KMS-11 (cell line): ENCODE measurements around the gene ERICH4.
A peak's percentile ranks its signal among the peaks of the same experiment; 100 is the strongest.
"Not testable (repeated sequence)": the region's sequence is repeated elsewhere in the genome, so short reads cannot be mapped to it uniquely, and the experiment has no call there.

Experiments used
- H2AFZ ChIP-seq: fragments of 200-600 bp; sonication (generic); 2 replicates; pipeline ENCODE4 v1.6.1; 2016; ENCODE audit warnings: antibody characterized with exemption, mixed run types, low read depth
- H3K27ac ChIP-seq: fragments of 200-600 bp; sonication (generic); 2 replicates; pipeline ENCODE4 v1.6.1; 2016; ENCODE audit warnings: mild to moderate bottlenecking, mixed run types
- H3K27me3 ChIP-seq: fragments of 200-600 bp; sonication (generic); 2 replicates; pipeline ENCODE4 v1.6.1; 2017; ENCODE audit warnings: mild to moderate bottlenecking, low read depth, mixed run types, moderate library complexity; ENCODE audit not compliant: insufficient read depth
- H3K36me3 ChIP-seq: fragments of 200-600 bp; sonication (generic); 2 replicates; pipeline ENCODE4 v1.6.1; 2017; ENCODE audit warnings: mild to moderate bottlenecking, mixed run types; ENCODE audit not compliant: insufficient read depth
- H3K4me1 ChIP-seq: fragments of 200-600 bp; sonication (generic); 2 replicates; pipeline ENCODE4 v1.6.1; 2016; ENCODE audit warnings: mild to moderate bottlenecking, low read depth, mixed run types; ENCODE audit not compliant: poor library complexity, severe bottlenecking
- H3K4me2 ChIP-seq: fragments of 200-600 bp; sonication (generic); 2 replicates; pipeline ENCODE4 v1.7.0; 2016; ENCODE audit warnings: mild to moderate bottlenecking, mixed run types
- H3K4me3 ChIP-seq: fragments of 200-600 bp; sonication (generic); IDR thresholded peaks from 2 replicates; pipeline ENCODE4 v1.6.1; 2017; ENCODE audit warnings: low read depth, low read length, mixed read lengths; ENCODE audit not compliant: insufficient read depth
- H3K79me2 ChIP-seq: fragments of 200-600 bp; sonication (generic); 2 replicates; pipeline ENCODE4 v1.6.1; 2016; ENCODE audit warnings: low read depth, mixed run types; ENCODE audit not compliant: insufficient read depth
- H3K9ac ChIP-seq: fragments of 200-600 bp; sonication (generic); 2 replicates; pipeline ENCODE4 v1.6.1; 2016; ENCODE audit warnings: mild to moderate bottlenecking, mixed run types
- H4K20me1 ChIP-seq: fragments of 200-600 bp; sonication (generic); 2 replicates; pipeline ENCODE4 v1.6.1; 2016; ENCODE audit warnings: mild to moderate bottlenecking, mixed run types; ENCODE audit not compliant: insufficient read depth
- TF ChIP-seq, protein P1 (sequence below): fragments of 200-600 bp; sonication (generic); conservative IDR thresholded peaks from 2 replicates; pipeline ENCODE4 v1.6.1; 2017; ENCODE audit warnings: low read depth, mild to moderate bottlenecking, antibody characterized with exemption, low read length, moderate library complexity, mixed read lengths

The ERICH4 gene

DNA sequence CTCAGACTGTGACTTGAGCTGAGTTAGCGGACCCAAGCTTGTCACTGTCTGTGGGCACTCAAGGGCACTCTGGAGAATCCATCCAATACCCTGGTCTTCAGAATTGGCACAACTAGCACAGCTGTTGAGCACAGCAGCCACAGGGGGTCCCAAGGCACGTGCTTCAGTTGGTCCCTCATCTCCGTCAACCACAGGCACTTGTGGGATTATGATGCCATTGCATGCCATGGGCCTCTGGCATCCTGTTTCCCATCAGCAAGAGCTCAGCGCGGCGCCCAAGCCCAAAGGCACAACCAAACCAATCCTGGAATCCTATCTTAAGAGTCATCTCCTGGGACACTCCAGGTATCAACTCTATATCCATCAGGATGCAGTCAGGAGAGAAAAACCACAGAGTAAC, 12.0 kb upstream of the ERICH4 start:
- Histone ChIP-seq H4K20me1 (no peaks in the 10 kb centered on the region), H3K4me3 (no peak overlapping the region), H2AFZ (no peak overlapping the region), H3K27me3 (no peaks in the 10 kb centered on the region), H3K4me2 (no peak overlapping the region), H3K36me3 (no peaks in the 10 kb centered on the region), H3K4me1 (no peaks in the 10 kb centered on the region), H3K27ac (no peak overlapping the region), H3K79me2 (no peaks in the 10 kb centered on the region), H3K9ac (no peak overlapping the region)
- TF ChIP-seq, protein P1, sequence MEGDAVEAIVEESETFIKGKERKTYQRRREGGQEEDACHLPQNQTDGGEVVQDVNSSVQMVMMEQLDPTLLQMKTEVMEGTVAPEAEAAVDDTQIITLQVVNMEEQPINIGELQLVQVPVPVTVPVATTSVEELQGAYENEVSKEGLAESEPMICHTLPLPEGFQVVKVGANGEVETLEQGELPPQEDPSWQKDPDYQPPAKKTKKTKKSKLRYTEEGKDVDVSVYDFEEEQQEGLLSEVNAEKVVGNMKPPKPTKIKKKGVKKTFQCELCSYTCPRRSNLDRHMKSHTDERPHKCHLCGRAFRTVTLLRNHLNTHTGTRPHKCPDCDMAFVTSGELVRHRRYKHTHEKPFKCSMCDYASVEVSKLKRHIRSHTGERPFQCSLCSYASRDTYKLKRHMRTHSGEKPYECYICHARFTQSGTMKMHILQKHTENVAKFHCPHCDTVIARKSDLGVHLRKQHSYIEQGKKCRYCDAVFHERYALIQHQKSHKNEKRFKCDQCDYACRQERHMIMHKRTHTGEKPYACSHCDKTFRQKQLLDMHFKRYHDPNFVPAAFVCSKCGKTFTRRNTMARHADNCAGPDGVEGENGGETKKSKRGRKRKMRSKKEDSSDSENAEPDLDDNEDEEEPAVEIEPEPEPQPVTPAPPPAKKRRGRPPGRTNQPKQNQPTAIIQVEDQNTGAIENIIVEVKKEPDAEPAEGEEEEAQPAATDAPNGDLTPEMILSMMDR = no peak

DNA sequence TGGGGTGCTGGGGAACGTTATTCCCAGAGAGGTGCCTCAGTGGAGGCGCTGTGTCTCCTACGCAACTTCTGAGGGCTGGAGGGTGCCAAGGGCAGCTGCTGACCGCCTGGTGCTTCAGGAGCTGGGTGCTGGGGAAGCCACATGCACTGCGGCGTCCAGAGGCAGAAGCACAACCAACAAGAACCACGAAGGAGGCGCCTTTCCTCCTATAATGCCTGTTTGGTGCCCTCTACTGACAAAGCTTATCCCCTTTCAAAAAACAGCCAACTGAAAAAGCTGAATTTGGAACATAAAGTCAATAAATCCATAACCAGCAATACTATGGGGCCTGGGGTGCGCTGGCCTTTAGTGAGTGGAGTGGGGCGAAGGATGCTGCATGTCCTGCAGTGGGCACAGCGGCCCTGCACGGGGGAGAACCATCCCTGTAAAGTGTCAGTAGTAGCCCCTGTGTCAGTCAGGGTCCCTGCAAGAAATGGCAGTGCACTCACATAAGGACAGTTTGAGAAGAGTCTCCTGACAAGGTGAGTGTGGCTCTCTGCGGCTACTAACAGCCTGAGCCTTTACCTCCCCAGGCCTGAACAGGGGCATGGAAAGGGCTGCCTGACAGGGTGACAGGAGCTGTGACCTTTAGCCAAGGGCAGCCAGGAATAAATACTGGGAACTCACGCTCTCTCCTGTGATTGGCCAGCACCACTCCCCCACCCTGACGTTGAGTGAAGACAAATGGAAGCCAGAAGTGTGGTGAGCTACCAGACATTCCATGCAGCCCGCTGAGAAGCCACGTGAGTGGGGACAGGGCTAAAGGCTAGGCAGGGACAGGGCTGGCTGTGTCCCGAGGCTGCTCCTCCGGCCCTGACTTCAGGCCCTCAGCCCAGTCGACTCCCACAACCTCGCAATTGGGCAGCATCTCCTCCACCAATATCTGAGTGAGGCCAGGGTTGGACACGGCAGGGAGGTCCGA, 11.2 kb upstream of the ERICH4 start:
- Histone ChIP-seq H4K20me1 (no peaks in the 10 kb centered on the region), H3K4me1 (no peaks in the 10 kb centered on the region)

DNA sequence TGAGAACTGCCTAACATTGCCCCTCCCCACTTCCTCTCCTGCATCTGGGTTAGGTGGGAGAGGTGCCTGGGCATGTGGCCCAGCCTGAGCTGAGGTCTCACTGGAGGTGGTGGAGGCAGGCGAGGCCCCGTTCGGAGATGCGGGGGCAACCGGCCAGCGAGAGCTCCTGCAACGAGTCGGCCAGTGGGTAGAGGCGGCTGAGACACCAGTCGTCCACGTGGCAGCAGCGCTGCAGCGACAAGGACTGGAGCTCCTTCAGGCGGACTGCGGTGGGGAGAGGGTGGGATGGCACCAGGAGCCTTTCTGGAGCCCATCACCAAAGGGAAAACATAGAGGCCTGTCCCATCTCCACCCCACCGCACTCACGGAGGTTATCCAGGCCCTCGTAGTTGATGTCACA, 9.8 kb upstream of the ERICH4 start:
- Histone ChIP-seq H3K9ac (no peak overlapping the region), H3K4me3 (no peak overlapping the region), H3K27me3 (no peaks in the 10 kb centered on the region), H3K4me1 (no peaks in the 10 kb centered on the region), H2AFZ (no peak overlapping the region), H3K4me2 (no peak overlapping the region), H3K79me2 (peaks cover under 1% of the 10 kb centered on the region; the same call in 1 of the 2 replicates), H3K27ac (no peak overlapping the region), H4K20me1 (no peaks in the 10 kb centered on the region), H3K36me3 (no peaks in the 10 kb centered on the region)
- TF ChIP-seq, protein P1 = no peak

More for the DNA sequence above, 11.2 kb upstream of the ERICH4 start:
- no peak overlapping the region for H3K4me2 ChIP-seq
- H3K36me3 ChIP-seq = no peaks in the 10 kb centered on the region
- H3K27me3 ChIP-seq = no peaks in the 10 kb centered on the region
- no peak overlapping the region for H3K4me3 ChIP-seq
- no peak overlapping the region for H2AFZ ChIP-seq
- TF ChIP-seq, protein P1 = peak; percentile 58
- H3K79me2 ChIP-seq = no peaks in the 10 kb centered on the region
- H3K9ac ChIP-seq = no peak overlapping the region
- H3K27ac ChIP-seq = no peak overlapping the region

DNA sequence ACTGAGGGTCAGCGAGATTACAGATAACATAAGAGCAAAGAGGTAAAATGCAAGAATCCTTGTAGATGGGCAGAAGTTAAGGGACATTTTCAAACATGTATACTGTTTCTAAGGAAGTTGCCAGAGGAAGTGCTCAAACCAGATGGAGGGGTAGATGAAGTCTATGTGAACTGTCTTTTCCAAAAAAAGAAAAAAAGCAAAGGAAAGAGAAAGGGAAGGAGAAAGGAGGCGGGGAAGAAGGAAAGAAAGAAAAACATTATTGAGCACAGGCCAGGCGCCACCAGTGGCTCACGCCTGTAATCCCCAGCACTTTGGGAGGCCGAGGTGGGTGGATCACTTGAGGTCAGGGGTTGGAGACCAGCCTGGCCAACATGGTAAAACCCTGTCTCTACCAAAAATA, 8.5 kb upstream of the ERICH4 start:
- Histone ChIP-seq H3K4me3 (no peak overlapping the region), H3K4me2 (no peak overlapping the region), H2AFZ (no peak overlapping the region), H3K36me3 (no peaks in the 10 kb centered on the region), H3K4me1 (peaks cover 7% of the 10 kb centered on the region), H3K9ac (no peak overlapping the region), H3K27ac (no peak overlapping the region), H3K79me2 (peaks cover 12% of the 10 kb centered on the region; the same call in 1 of the 2 replicates), H4K20me1 (no peaks in the 10 kb centered on the region), H3K27me3 (no peaks in the 10 kb centered on the region)
- TF ChIP-seq, protein P1 = no peak

DNA sequence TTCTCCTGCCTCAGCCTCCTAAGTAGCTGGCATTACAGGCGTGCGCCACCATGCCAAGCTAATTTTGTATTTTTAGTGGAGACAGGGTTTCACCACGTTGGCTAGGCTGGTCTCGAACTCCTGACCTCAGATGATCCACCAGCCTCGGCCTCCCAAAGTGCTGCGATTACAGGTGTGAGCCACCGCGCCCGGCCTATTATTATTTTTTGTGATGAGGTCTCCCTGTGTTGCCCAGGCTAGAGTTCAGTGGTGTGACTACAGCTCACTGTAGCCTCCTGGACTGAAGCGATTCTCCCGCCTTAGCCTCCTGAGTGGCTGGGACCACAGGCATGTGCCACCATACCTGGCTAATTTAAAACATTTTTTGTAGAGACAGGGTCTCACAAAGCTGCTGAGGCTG, 7.6 kb upstream of the ERICH4 start:
- H3K27ac ChIP-seq, H3K36me3 ChIP-seq, H3K4me2 ChIP-seq, H4K20me1 ChIP-seq, H2AFZ ChIP-seq, H3K9ac ChIP-seq, H3K27me3 ChIP-seq, H3K4me3 ChIP-seq: not testable (repeated sequence)
- Histone ChIP-seq H3K79me2 (peaks cover 12% of the 10 kb centered on the region; the same call in 1 of the 2 replicates), H3K4me1 (peaks cover 11% of the 10 kb centered on the region)
